ENCODE results near the gene CEP112.

Gene CEP112

DNA sequence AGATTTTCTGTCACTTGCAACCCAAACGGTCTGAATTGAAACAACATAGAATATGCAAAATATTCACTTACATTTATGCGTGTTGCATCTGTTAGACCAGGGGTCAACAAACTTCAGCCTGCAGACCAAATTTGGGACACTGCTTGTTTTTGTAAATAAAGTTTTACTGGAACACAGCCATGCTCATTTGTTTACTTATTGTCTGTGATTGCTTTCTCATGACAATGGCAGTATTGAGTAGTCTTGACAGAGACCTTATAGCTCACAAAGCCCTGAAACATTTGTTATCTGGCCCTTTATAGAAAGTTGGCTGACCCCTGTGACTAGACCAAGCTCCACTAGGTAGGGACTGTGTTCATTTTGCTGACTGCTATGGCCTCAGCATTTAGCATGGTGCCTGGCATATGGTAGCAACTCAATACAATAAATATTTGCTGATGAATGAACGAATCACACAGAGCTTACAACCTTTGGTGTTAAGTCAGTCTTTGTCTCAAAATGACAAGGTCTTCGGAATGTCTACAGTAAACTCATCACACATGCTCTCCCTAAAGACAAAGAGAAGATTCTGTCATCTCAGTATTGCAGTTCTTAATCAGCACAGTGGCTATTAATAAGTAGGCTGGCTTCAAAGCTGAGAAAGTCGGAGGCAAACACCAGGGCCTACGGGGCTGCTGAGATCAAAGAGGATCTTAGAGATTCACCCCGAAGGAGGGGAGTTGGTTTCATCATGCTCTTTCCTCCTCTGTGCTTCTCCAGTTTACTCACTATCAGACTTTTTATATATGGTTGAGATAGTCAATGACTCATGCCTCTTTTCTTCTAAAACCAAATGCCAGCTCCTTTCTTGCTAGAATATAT is 535.3 kb downstream of the CEP112 start:
- H3K79me2 ChIP-seq (ENCODE audit: insufficient read depth, low read length) = no peaks in the 10 kb centered on the region
- H3K9ac ChIP-seq (ENCODE audit: low read length) = no peak overlapping the region
- 0 out of 2 replicates have a peak, but pooled peaks cover 4% of the 10 kb centered on the region for H3K27me3 ChIP-seq (ENCODE audit: low read length)
- no peak overlapping the region for H3K4me3 ChIP-seq (ENCODE audit: insufficient read depth, low read length, poor library complexity, severe bottlenecking)
- no peaks in the 10 kb centered on the region for H4K20me1 ChIP-seq (ENCODE audit: low read depth, low read length)
- no peaks in the 10 kb centered on the region for H3F3A ChIP-seq (ENCODE audit: insufficient read depth)
- H2AFZ ChIP-seq (ENCODE audit: low read depth, low read length, severe bottlenecking) = no peak overlapping the region
- no peaks in the 10 kb centered on the region for H3K36me3 ChIP-seq (ENCODE audit: low read length)
- TF ChIP-seq EZH2phosphoT487 (conservative IDR thresholded peaks at IDR 0.05; ENCODE audit: low read length) = no peak
- TF ChIP-seq, protein P1, sequence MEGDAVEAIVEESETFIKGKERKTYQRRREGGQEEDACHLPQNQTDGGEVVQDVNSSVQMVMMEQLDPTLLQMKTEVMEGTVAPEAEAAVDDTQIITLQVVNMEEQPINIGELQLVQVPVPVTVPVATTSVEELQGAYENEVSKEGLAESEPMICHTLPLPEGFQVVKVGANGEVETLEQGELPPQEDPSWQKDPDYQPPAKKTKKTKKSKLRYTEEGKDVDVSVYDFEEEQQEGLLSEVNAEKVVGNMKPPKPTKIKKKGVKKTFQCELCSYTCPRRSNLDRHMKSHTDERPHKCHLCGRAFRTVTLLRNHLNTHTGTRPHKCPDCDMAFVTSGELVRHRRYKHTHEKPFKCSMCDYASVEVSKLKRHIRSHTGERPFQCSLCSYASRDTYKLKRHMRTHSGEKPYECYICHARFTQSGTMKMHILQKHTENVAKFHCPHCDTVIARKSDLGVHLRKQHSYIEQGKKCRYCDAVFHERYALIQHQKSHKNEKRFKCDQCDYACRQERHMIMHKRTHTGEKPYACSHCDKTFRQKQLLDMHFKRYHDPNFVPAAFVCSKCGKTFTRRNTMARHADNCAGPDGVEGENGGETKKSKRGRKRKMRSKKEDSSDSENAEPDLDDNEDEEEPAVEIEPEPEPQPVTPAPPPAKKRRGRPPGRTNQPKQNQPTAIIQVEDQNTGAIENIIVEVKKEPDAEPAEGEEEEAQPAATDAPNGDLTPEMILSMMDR (IDR thresholded peaks at IDR 0.05; ENCODE audit: insufficient read depth, low read length, poor library complexity, severe bottlenecking) = no peak
- no peak overlapping the region for H3K4me2 ChIP-seq (ENCODE audit: low read depth, low read length, poor library complexity, severe bottlenecking)
- H3K9me3 ChIP-seq (ENCODE audit: insufficient read depth, low read length) = no peaks in the 10 kb centered on the region
- H3K27ac ChIP-seq (ENCODE audit: low read depth, low read length) = no peak overlapping the region
- H3K9me2 ChIP-seq (replicated peaks; ENCODE audit: insufficient read depth, low read length) = no peaks in the 10 kb centered on the region

GRCh38 chr17:65655706-65656105 is 536.2 kb downstream of the CEP112 start:
- no peaks in the 10 kb centered on the region for H3K9me3 ChIP-seq (ENCODE audit: insufficient read depth, low read length)
- no peaks in the 10 kb centered on the region for H3K9me2 ChIP-seq (replicated peaks; ENCODE audit: insufficient read depth, low read length)
- H3K4me3 ChIP-seq (ENCODE audit: insufficient read depth, low read length, poor library complexity, severe bottlenecking) = no peak overlapping the region
- H3K4me2 ChIP-seq (ENCODE audit: low read depth, low read length, poor library complexity, severe bottlenecking) = no peak overlapping the region
- H3K79me2 ChIP-seq (ENCODE audit: insufficient read depth, low read length) = no peaks in the 10 kb centered on the region
- TF ChIP-seq, protein P1 (IDR thresholded peaks at IDR 0.05; ENCODE audit: insufficient read depth, low read length, poor library complexity, severe bottlenecking) = no peak
- no peak for TF ChIP-seq EZH2phosphoT487 (conservative IDR thresholded peaks at IDR 0.05; ENCODE audit: low read length)
- H3K9ac ChIP-seq (ENCODE audit: low read length) = no peak overlapping the region
- no peaks in the 10 kb centered on the region for H3F3A ChIP-seq (ENCODE audit: insufficient read depth)
- H3K36me3 ChIP-seq (ENCODE audit: low read length) = no peaks in the 10 kb centered on the region
- H3K27me3 ChIP-seq (ENCODE audit: low read length) = 0 out of 2 replicates have a peak, but pooled peaks cover 4% of the 10 kb centered on the region
- no peak overlapping the region for H2AFZ ChIP-seq (ENCODE audit: low read depth, low read length, severe bottlenecking)
- no peak overlapping the region for H3K27ac ChIP-seq (ENCODE audit: low read depth, low read length)
- H4K20me1 ChIP-seq (ENCODE audit: low read depth, low read length) = no peaks in the 10 kb centered on the region

- Histone ChIP-seq H3K27ac (ENCODE audit: low read depth, low read length) (no peak overlapping the region), H3K9me2 (replicated peaks; ENCODE audit: insufficient read depth, low read length) (no peaks in the 10 kb centered on the region), H3K9me3 (ENCODE audit: insufficient read depth, low read length) (peaks cover 3% of the 10 kb centered on the region; the same call in 1 of the 2 replicates), H3F3A (ENCODE audit: insufficient read depth) (no peaks in the 10 kb centered on the region), H3K9ac (ENCODE audit: low read length) (no peak overlapping the region), H4K20me1 (ENCODE audit: low read depth, low read length) (no peaks in the 10 kb centered on the region), H3K79me2 (ENCODE audit: insufficient read depth, low read length) (no peaks in the 10 kb centered on the region), H3K4me3 (ENCODE audit: insufficient read depth, low read length, poor library complexity, severe bottlenecking) (no peak overlapping the region), H3K27me3 (ENCODE audit: low read length) (no peaks in the 10 kb centered on the region), H2AFZ (ENCODE audit: low read depth, low read length, severe bottlenecking) (no peak overlapping the region), H3K4me2 (ENCODE audit: low read depth, low read length, poor library complexity, severe bottlenecking) (no peak overlapping the region), H3K36me3 (ENCODE audit: low read length) (no peaks in the 10 kb centered on the region)
- no peak for TF ChIP-seq EZH2phosphoT487 (conservative IDR thresholded peaks at IDR 0.05; ENCODE audit: low read length)
- TF ChIP-seq, protein P1 (IDR thresholded peaks at IDR 0.05; ENCODE audit: insufficient read depth, low read length, poor library complexity, severe bottlenecking) = no peak
Measured at GRCh38 chr17:65644545-65644944, 547.4 kb downstream of the CEP112 start.

All from SU-DHL-6 (cell line).